Lung (tissue), 12 donors: ENCODE measurements around the gene OPCML. TPM values are rescaled to one million over a fixed set of nuclear protein-coding genes. Genes with fewer than 3 reads are reported as not detected.

ENCODE experiments used
- ATAC-seq: fragments of 200-7000 bp; cut with Tn5 transposase; one replicate; pipeline ENCODE4 v1.9.1; 2020; ENCODE audit warnings: moderate number of reproducible peaks; ENCODE audit not compliant: insufficient read depth, low FRiP score
- DNase-seq, 3 donors: peaks; one replicate each; pipeline ENCODE4 v3.0.0-alpha.2; 2013 to 2017
- H3K27ac ChIP-seq, 2 donors: one replicate each; pipeline ENCODE4 v1.5.1; 2013; ENCODE audit warnings: mild to moderate bottlenecking in 2 of 2, moderate library complexity in 2 of 2, control low read depth in 1 of 2, inconsistent platforms in 1 of 2, low read depth in 1 of 2, low read length in 1 of 2
- H3K27me3 ChIP-seq, 3 donors: one replicate each; pipeline ENCODE4 v1.5.1; 2013; ENCODE audit warnings: low read length in 2 of 3; ENCODE audit not compliant: control insufficient read depth in 3 of 3, insufficient read depth in 3 of 3
- H3K36me3 ChIP-seq, 4 donors: one replicate each; pipeline ENCODE4 v1.5.1; 2013; ENCODE audit warnings: low read length in 4 of 4, mild to moderate bottlenecking in 1 of 4, moderate library complexity in 1 of 4; ENCODE audit not compliant: control insufficient read depth in 4 of 4, insufficient read depth in 4 of 4
- H3K4me1 ChIP-seq, 5 donors: one replicate each; pipeline ENCODE4 v1.5.1; 2013; ENCODE audit warnings: low read length in 5 of 5, mild to moderate bottlenecking in 2 of 5, moderate library complexity in 1 of 5; ENCODE audit not compliant: control insufficient read depth in 5 of 5, insufficient read depth in 5 of 5
- H3K4me3 ChIP-seq: one replicate; pipeline ENCODE4 v1.5.1; 2013; ENCODE audit warnings: mild to moderate bottlenecking, control low read depth, moderate library complexity
- H3K9ac ChIP-seq, 2 donors: one replicate each; pipeline ENCODE4 v1.5.1; 2013; ENCODE audit warnings: low read length in 2 of 2, control low read depth in 1 of 2; ENCODE audit not compliant: insufficient read depth in 1 of 2
- H3K9me3 ChIP-seq, 4 donors: one replicate each; pipeline ENCODE4 v1.5.1; 2013; ENCODE audit warnings: low read length in 3 of 4, mild to moderate bottlenecking in 1 of 4, moderate library complexity in 1 of 4; ENCODE audit not compliant: control insufficient read depth in 4 of 4, insufficient read depth in 3 of 4
- CTCF ChIP-seq: IDR thresholded peaks from 2 replicates; pipeline ENCODE4 v1.5.1; 2012; ENCODE audit warnings: mild to moderate bottlenecking; ENCODE audit errors: control extremely low read depth, extremely low read depth
- WGBS, 2 donors: extraction: QIAGEN DNeasy Blood & Tissue Kit; methylation state at CpG; one replicate each; pipeline ENCODE4 v1.1.7; 2013; 5-methylcytosine and 5-hydroxymethylcytosine counted together
- polyA plus RNA-seq, 2 donors: library from polyadenylated mRNA; stranded (reverse); fragments of 200-250 nt; gene quantifications; one replicate each; pipeline ENCODE4 v1.2.1, GENCODE V29; 2013
- total RNA-seq, 2 donors: library from RNA; depleted of rRNA in 1 of 2; stranded (reverse); fragments of >200 nt in 1 of 2; gene quantifications; one replicate each; pipeline ENCODE4 v1.2.1, GENCODE V29; 2014 to 2021
- donor health status: control.
- donor health status: control.
- donor health status: Bipolar disorder and iron deficiency.
- donor health status: healthy.
- donor health status: DM: yes; HTN: yes; CAD: no.

OPCML gene
- total and polyA plus RNA-seq, 4 donors, result 0.49 to 0.74 TPM; not detected in 2

GRCh38 chr11:132925825-132926469 is 606.4 kb downstream of the OPCML start:
- Histone ChIP-seq H3K36me3 (no peaks in the 10 kb centered on the region), H3K27me3 (no peaks in the 10 kb centered on the region), H3K9me3 (peaks cover 0 to 8% (median under 1%) of the 10 kb centered on the region in 4 donors), H3K27ac (no peak overlapping the region), H3K4me3 (no peak overlapping the region), H3K4me1 (no peaks in the 10 kb centered on the region), H3K9ac (no peak overlapping the region)
- DNase-seq (no peak), ATAC-seq (no peak)
- no peak for TF ChIP-seq CTCF
- 67 to 84% methylated on average over 3 of the region's 3 CpGs for WGBS, 2 donors

- no peaks in the 10 kb centered on the region for H3K27me3 ChIP-seq
- no peaks in the 10 kb centered on the region for H3K9me3 ChIP-seq
- ATAC-seq (no peak), DNase-seq (no peak)
- no peaks in the 10 kb centered on the region for H3K4me1 ChIP-seq
- H3K27ac ChIP-seq, result no peak overlapping the region
- H3K9ac ChIP-seq, result no peak overlapping the region
- TF ChIP-seq CTCF, result no peak
- H3K36me3 ChIP-seq, result no peaks in the 10 kb centered on the region
- no peak overlapping the region for H3K4me3 ChIP-seq
- 94 to 97% methylated on average over 6 of the region's 6 CpGs for WGBS, 2 donors
These were observed 610.7 kb downstream of the OPCML start for GRCh38 chr11:132921597-132921996.

- Histone ChIP-seq H3K4me3 (no peak overlapping the region), H3K27me3 (no peaks in the 10 kb centered on the region), H3K27ac (no peak overlapping the region), H3K9ac (no peak overlapping the region), H3K4me1 (no peaks in the 10 kb centered on the region), H3K9me3 (no peaks in the 10 kb centered on the region), H3K36me3 (no peaks in the 10 kb centered on the region)
- DNase-seq (no peak), ATAC-seq (no peak)
- WGBS, 2 donors, result 70 to 71% methylated on average over 20 of the region's 20 CpGs
- TF ChIP-seq CTCF, result no peak
These were observed 611.7 kb downstream of the OPCML start for GRCh38 chr11:132920451-132921096.
